Epithelial cell of umbilical artery (primary cell): ENCODE results near the gene FAM43B. TPM values are rescaled to one million over a fixed set of nuclear protein-coding genes. Genes with fewer than 3 reads are reported as not detected.

Experiments
- total RNA-seq: library from RNA; depleted of rRNA; stranded (reverse); fragments of >200 nt; gene quantifications from 2 replicates; pipeline ENCODE4 v1.2.3, GENCODE V29; 2014

FAM43B gene, protein sequence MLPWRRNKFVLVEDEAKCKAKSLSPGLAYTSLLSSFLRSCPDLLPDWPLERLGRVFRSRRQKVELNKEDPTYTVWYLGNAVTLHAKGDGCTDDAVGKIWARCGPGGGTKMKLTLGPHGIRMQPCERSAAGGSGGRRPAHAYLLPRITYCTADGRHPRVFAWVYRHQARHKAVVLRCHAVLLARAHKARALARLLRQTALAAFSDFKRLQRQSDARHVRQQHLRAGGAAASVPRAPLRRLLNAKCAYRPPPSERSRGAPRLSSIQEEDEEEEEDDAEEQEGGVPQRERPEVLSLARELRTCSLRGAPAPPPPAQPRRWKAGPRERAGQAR
- not detected in 2 replicates for total RNA-seq

DNA sequence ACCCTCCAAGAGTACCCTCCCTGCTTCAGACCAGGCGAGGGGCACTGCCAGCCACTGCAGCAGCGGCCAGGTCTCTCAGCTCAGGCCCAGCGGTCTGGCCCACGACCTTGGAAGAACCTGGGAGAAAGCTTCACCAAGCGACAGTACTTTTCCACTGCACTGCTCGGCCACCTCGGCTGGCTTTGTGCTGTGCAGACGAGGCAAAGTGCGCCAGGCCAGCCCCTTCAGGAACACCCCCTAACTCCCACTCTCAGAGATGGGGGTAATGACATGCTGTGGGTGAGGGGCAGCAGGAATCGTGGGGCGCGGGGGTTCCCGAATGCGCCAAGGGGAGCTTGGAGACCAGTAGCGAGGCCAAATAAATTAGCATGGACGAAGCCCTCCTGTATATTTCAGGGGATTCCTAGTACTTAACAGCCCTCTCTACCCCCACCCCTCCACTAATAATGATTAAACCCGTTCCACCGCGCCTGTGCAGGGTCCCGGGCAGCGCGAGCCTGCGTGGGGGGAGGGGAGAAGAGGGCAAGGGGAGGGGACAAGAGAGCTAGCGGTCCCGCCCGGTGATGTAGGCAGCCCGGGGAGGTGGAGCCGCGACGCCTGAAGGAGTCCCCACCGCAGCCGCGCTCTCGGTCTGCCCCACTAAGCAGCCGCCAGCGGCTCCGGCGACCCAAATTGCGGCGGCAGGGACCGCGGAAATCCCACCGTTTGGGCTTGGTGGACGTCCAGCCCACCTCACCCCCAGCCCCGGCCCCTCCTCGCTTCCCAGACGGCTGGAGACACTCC is at the start of gene FAM43B:
Gene FAM43B, plus strand, starts transcription at position 629 of the 783 bp plus-strand sequence. CDS start 401 bp downstream, outside the sequence.

DNA sequence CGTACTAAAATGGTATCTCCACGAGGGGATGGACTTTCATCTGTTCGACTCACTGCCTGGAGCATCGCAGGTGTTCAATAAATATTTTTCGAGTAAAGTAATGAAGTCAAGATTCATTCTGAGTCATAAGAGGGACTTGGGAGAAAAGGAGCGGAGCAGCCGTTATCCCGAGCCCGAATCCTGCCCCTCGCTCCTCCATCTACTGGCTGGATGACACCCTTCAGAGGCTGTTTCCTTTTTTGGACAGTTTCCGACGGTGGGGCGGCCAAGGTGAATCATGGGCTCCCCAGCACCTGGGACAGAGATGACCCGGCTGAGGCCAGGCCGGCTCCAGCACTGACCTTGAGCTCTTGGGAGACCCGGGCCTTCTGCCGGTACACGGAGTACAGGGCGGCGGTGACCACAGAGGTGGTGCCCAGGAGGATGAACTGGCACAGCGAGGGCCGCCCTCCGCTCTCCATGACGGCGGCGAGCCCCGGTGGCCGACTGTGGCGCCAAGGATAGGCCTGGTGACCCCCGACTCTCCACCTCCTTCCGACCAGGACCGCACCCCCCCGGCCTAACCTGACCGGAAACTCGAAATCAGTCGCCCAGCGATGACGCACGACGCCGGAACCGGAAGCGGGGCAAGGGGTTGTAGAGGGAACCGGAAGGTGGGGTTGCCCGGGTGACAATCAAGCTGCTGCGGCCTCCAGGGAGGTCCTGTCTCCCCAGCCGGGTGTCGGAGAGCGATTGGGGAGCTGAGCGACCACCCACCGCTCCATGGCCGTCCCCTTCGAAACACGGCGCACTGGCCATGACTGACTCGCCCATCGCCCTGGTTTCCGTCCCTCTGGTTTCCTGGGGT is 44.6 kb upstream of the FAM43B start, which contains the start of gene MUL1:
Gene MUL1, minus strand, starts transcription at position 588 of the 847 bp plus-strand sequence. Its CDS starts 127 bp downstream, at position 461.

DNA sequence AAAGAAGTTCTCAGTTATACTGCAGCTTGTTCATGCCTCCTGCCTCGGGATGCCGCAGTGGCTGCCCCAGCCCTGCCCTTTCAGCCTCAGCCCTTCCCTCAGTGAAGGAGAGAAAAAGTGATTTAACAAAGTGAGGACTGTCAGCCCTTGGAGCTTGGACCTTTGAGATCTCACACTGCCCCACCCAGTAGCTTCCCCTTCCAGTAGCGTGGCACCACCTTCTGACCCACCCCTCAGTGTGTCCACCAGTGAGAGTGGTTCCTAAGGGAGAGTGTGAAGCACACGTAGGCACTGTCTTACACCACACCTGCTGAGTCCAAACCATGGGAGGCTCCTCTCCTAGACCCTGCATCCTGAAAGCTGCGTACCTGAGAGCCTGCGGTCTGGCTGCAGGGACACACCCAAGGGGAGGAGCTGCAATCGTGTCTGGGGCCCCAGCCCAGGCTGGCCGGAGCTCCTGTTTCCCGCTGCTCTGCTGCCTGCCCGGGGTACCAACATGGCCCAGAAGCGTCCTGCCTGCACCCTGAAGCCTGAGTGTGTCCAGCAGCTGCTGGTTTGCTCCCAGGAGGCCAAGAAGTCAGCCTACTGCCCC is 36.4 kb downstream of the FAM43B start, which contains the start of gene CDA:
Gene CDA, plus strand, starts transcription at position 464 of the 592 bp plus-strand sequence. Its CDS starts 33 bp downstream, at position 497.

Other genes starting within 250 kb of the FAM43B start
- 0.97 and 1.5 TPM in 2 replicates for gene CAMK2N1, start 66.4 kb upstream of the FAM43B start, total RNA-seq
- 22.4 and 27.5 TPM in 2 replicates for gene MUL1, start 44.4 kb upstream of the FAM43B start, total RNA-seq
- 0.61 and 0.65 TPM in 2 replicates for gene CDA, start 36.5 kb downstream of the FAM43B start, total RNA-seq
- 33.3 and 34.8 TPM in 2 replicates for gene PINK1, start 80.9 kb downstream of the FAM43B start, total RNA-seq
- 251 and 281 TPM in 2 replicates for gene DDOST, start 108.8 kb downstream of the FAM43B start, total RNA-seq
- 0.15 and 0.32 TPM in 2 replicates for gene KIF17, start 165.4 kb downstream of the FAM43B start, total RNA-seq
- gene SH2D5, start 180.1 kb downstream of the FAM43B start, total RNA-seq: 0.32 and 0.46 TPM in 2 replicates
- 165 and 317 TPM in 2 replicates for gene HP1BP3, start 234.7 kb downstream of the FAM43B start, total RNA-seq